GM12878 (cell line): ENCODE data around the gene PCED1B. TPM values are rescaled to one million over a fixed set of nuclear protein-coding genes. Genes with fewer than 3 reads are reported as not detected.
"Not testable (repeated sequence)": the region's sequence is repeated elsewhere in the genome, so short reads cannot be mapped to it uniquely, and the experiment has no call there.

Experiments
- ATAC-seq: fragments of 200-7000 bp; cut with Tn5 transposase; 3 replicates; pipeline ENCODE4 v1.9.1; 2020; ENCODE audit warnings: mild to moderate bottlenecking, moderate library complexity
- BruUV-seq: library from RNA; stranded (reverse); fragments of 400-500 nt; replicated peaks from 2 replicates; lab custom pipeline; 2021; lab: Mats Ljungman, UMichigan
- CTCF ChIA-PET: fragments of 300-600 bp; sonication (Branson Sonifier 250); formaldehyde crosslinking; extraction: SDS; loops from one replicate; lab custom pipeline; 2021; ENCODE audit warnings: inconsistent platforms; lab: Yijun Ruan, JAX
- POLR2A ChIA-PET: fragments of 350-600 bp; formaldehyde crosslinking; extraction: SDS; loops from one replicate; lab custom pipeline; 2021; ENCODE audit warnings: inconsistent platforms; lab: Charles Lee
- RAD21 ChIA-PET: fragments of 300-600 bp; sonication (Branson Sonifier 250); formaldehyde crosslinking; loops from one replicate; lab custom pipeline; 2023; ENCODE audit warnings: antibody characterized with exemption; ENCODE audit not compliant: unreplicated experiment; lab: Charles Lee
- SMC1A ChIA-PET: fragments of 300-600 bp; sonication (Branson Sonifier 250); formaldehyde crosslinking; loops from one replicate; lab custom pipeline; 2023; ENCODE audit not compliant: unreplicated experiment, uncharacterized antibody; lab: Charles Lee
- DNase-seq: peaks from one replicate; pipeline ENCODE4 v3.0.0-alpha.2; 2011; ENCODE audit warnings: low read depth, low spot score
- FAIRE-seq: peaks from 3 replicates; lab custom pipeline; 2011; peaks lifted over from hg19 to GRCh38; lab: Jason Lieb, UNC
- H2AFZ ChIP-seq: 2 replicates; pipeline ENCODE4 v1.6.0; 2011; ENCODE audit warnings: low read depth, low read length, control low read depth; ENCODE audit not compliant: control insufficient read depth
- H3K27ac ChIP-seq: 2 replicates; pipeline ENCODE4 v1.5.1; 2011; ENCODE audit warnings: control low read depth; ENCODE audit not compliant: control insufficient read depth, insufficient read depth
- H3K27me3 ChIP-seq, 2 experiments: replicated peaks in 1 of 2; 2 replicates each; pipeline versions ENCODE4 v1.6.0 to v1.6.1; 2011; ENCODE audit warnings: low read length in 1 of 2; ENCODE audit not compliant: control insufficient read depth in 2 of 2, insufficient read depth in 2 of 2
- H3K36me3 ChIP-seq, 2 experiments: 2 replicates each; pipeline ENCODE4 v1.5.1; 2011; ENCODE audit warnings: low read length in 1 of 2; ENCODE audit not compliant: control insufficient read depth in 2 of 2, insufficient read depth in 2 of 2
- H3K4me1 ChIP-seq: 2 replicates; pipeline ENCODE4 v1.6.1; 2011; ENCODE audit warnings: mild to moderate bottlenecking, low read length, moderate library complexity, mixed read lengths; ENCODE audit not compliant: control insufficient read depth, insufficient read depth
- H3K4me2 ChIP-seq: 2 replicates; pipeline ENCODE4 v1.6.0; 2011; ENCODE audit warnings: control low read depth; ENCODE audit not compliant: control insufficient read depth, insufficient read depth
- H3K4me3 ChIP-seq: fragments of 200-600 bp; sonication (generic); 2 replicates; pipeline ENCODE4 v1.5.1; 2016
- H3K79me2 ChIP-seq: 2 replicates; pipeline ENCODE4 v1.6.0; 2011; ENCODE audit warnings: low read length; ENCODE audit not compliant: control insufficient read depth, insufficient read depth
- H3K9ac ChIP-seq: 2 replicates; pipeline ENCODE4 v1.8.0; 2011; ENCODE audit warnings: low read length, control low read depth, mixed read lengths; ENCODE audit not compliant: control insufficient read depth, insufficient read depth
- H3K9me3 ChIP-seq: replicated peaks from 3 replicates; pipeline ENCODE4 v1.5.1; 2011; ENCODE audit warnings: mild to moderate bottlenecking, low read length; ENCODE audit not compliant: control insufficient read depth, insufficient read depth
- H4K20me1 ChIP-seq: 2 replicates; pipeline ENCODE4 v1.6.0; 2011; ENCODE audit not compliant: control insufficient read depth, insufficient read depth
- BCL11A ChIP-seq: IDR thresholded peaks from 2 replicates; pipeline ENCODE4 v1.6.1; 2011; ENCODE audit warnings: low read depth, low read length
- CBX5 ChIP-seq: sonication (generic); IDR thresholded peaks from 2 replicates; pipeline ENCODE4 v1.6.1; 2016; ENCODE audit warnings: low read depth, moderate library complexity, mild to moderate bottlenecking, inconsistent platforms
- ZNF207 ChIP-seq: fragments of 450-650 bp; IDR thresholded peaks from 2 replicates; pipeline ENCODE4 v1.6.1; 2014; ENCODE audit warnings: antibody characterized with exemption, mild to moderate bottlenecking, borderline replicate concordance
- WGBS: methylation state at CpG from one replicate; pipeline ENCODE4 v1.1.6; 2016; ENCODE audit warnings: low lambda C conversion rate; ENCODE audit not compliant: insufficient replicate concordance, insufficient coverage; ENCODE audit errors: missing lambda C conversion rate; 5-methylcytosine and 5-hydroxymethylcytosine counted together
- in situ Hi-C: fragments of 300-500 bp; cut with MboI; formaldehyde crosslinking; loops from 9 replicates; pipeline ENCODE4 v1.14.3; 2018; ENCODE audit warnings: mixed read lengths
- intact Hi-C: fragments of 100-400 bp; cut with micrococcal nuclease; formaldehyde crosslinking; loops from one replicate; pipeline ENCODE4 v1.14.2; 2022; ENCODE audit not compliant: unreplicated experiment
- polyA plus RNA-seq, 11 experiments: library from polyadenylated mRNA; depleted of rRNA in 4 of 11; unstranded in 6 of 11; stranded (reverse) in 5 of 11; fragments of >200 nt; fragmentation: Nextera tagmentation in 4 of 11; fragmentation: Illumina TruSeq in 1 of 11; extraction: Ambion mirVana in 4 of 11; extraction: Trizol in 1 of 11; gene quantifications; 1 replicate in 1 of 11; 2 replicates in 10 of 11; pipeline versions ENCODE4 v1.2.1 to v1.2.3, GENCODE V29; 2011 to 2016; ENCODE audit warnings: inconsistent platforms in 2 of 11, missing spikeins in 2 of 11, low read depth in 1 of 11
- total RNA-seq, 4 experiments: library from RNA; depleted of rRNA in 3 of 4; stranded (reverse); fragments of >200 nt in 3 of 4; fragmentation: Illumina TruSeq in 1 of 4; extraction: Trizol in 1 of 4; gene quantifications; 2 replicates each; pipeline versions ENCODE4 v1.2.1 to v1.2.3, GENCODE V29; 2013 to 2021
- TF ChIP-seq, protein P1 (sequence below): fragments of 450-650 bp; IDR thresholded peaks from 2 replicates; pipeline ENCODE4 v1.6.1; 2017; ENCODE audit warnings: low read depth, mild to moderate bottlenecking, moderate library complexity
- TF ChIP-seq, protein P2 (sequence below), 3 experiments: IDR thresholded peaks in 2 of 3; conservative IDR thresholded peaks in 1 of 3; 2 replicates each; pipeline ENCODE4 v1.5.1; 2011; ENCODE audit warnings: low read depth in 3 of 3, low read length in 3 of 3, mild to moderate bottlenecking in 3 of 3, control low read depth in 2 of 3, moderate library complexity in 2 of 3, inconsistent platforms in 1 of 3, mixed read lengths in 1 of 3; ENCODE audit not compliant: control insufficient read depth in 2 of 3, insufficient read depth in 1 of 3; ENCODE audit errors: extremely low read depth in 1 of 3
- TF ChIP-seq, protein P3 (sequence below): IDR thresholded peaks from 2 replicates; pipeline ENCODE4 v1.6.1; 2012; ENCODE audit warnings: low read depth, low read length, improper control_type of control experiment
- TF ChIP-seq, protein P4 (sequence below): fragments of 450-650 bp; formaldehyde crosslinking; IDR thresholded peaks from 2 replicates; pipeline ENCODE4 v1.5.0; 2022; ENCODE audit warnings: mild to moderate bottlenecking, missing genetic modification characterization
- TF ChIP-seq, protein P5 (sequence below): IDR thresholded peaks from 2 replicates; pipeline ENCODE4 v1.6.1; 2012; ENCODE audit warnings: low read length, inconsistent platforms

PCED1B gene
- total and polyA plus RNA-seq, 10 of the 15 experiments (the other 5 are each of a cell fraction or from before 2014, with no cell fraction given) = 0.80 to 8.8 (median 3.0) TPM

DNA sequence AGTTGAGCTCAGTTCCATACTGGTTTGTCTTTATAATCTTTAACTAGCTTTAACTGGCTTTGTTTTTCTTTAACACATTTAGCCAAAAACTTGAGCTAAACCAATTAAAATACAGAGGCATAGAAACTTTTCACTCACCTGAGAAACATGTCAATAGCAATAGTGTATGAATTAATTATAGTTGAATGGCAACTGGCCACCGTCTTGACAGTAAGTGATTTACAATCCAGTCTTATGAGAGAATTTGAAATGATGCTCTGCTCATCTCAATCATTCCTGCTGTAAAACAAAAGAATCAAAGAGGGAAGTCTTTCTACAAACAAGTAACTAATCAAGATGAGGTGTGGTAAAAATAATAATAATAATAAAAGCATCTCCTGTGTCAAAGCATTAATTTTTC lies 86.9 kb downstream of the PCED1B start:
- no peaks in the 10 kb centered on the region for H3K79me2 ChIP-seq
- TF ChIP-seq CBX5 = no peak
- TF ChIP-seq, protein P1, sequence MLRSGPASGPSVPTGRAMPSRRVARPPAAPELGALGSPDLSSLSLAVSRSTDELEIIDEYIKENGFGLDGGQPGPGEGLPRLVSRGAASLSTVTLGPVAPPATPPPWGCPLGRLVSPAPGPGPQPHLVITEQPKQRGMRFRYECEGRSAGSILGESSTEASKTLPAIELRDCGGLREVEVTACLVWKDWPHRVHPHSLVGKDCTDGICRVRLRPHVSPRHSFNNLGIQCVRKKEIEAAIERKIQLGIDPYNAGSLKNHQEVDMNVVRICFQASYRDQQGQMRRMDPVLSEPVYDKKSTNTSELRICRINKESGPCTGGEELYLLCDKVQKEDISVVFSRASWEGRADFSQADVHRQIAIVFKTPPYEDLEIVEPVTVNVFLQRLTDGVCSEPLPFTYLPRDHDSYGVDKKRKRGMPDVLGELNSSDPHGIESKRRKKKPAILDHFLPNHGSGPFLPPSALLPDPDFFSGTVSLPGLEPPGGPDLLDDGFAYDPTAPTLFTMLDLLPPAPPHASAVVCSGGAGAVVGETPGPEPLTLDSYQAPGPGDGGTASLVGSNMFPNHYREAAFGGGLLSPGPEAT = no peak
- TF ChIP-seq, protein P2, sequence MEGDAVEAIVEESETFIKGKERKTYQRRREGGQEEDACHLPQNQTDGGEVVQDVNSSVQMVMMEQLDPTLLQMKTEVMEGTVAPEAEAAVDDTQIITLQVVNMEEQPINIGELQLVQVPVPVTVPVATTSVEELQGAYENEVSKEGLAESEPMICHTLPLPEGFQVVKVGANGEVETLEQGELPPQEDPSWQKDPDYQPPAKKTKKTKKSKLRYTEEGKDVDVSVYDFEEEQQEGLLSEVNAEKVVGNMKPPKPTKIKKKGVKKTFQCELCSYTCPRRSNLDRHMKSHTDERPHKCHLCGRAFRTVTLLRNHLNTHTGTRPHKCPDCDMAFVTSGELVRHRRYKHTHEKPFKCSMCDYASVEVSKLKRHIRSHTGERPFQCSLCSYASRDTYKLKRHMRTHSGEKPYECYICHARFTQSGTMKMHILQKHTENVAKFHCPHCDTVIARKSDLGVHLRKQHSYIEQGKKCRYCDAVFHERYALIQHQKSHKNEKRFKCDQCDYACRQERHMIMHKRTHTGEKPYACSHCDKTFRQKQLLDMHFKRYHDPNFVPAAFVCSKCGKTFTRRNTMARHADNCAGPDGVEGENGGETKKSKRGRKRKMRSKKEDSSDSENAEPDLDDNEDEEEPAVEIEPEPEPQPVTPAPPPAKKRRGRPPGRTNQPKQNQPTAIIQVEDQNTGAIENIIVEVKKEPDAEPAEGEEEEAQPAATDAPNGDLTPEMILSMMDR (IDR thresholded peaks at IDR 0.05 in 2 of 3, conservative IDR thresholded peaks at IDR 0.05 in 1 of 3; ENCODE audit: control insufficient read depth in 2 of 3, extremely low read depth in 1 of 3, insufficient read depth in 1 of 3, low read depth in 3 of 3, low read length in 3 of 3) = no peak
- no peak for TF ChIP-seq BCL11A
- TF ChIP-seq, protein P3, sequence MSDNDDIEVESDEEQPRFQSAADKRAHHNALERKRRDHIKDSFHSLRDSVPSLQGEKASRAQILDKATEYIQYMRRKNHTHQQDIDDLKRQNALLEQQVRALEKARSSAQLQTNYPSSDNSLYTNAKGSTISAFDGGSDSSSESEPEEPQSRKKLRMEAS = no peak
- TF ChIP-seq, protein P4, sequence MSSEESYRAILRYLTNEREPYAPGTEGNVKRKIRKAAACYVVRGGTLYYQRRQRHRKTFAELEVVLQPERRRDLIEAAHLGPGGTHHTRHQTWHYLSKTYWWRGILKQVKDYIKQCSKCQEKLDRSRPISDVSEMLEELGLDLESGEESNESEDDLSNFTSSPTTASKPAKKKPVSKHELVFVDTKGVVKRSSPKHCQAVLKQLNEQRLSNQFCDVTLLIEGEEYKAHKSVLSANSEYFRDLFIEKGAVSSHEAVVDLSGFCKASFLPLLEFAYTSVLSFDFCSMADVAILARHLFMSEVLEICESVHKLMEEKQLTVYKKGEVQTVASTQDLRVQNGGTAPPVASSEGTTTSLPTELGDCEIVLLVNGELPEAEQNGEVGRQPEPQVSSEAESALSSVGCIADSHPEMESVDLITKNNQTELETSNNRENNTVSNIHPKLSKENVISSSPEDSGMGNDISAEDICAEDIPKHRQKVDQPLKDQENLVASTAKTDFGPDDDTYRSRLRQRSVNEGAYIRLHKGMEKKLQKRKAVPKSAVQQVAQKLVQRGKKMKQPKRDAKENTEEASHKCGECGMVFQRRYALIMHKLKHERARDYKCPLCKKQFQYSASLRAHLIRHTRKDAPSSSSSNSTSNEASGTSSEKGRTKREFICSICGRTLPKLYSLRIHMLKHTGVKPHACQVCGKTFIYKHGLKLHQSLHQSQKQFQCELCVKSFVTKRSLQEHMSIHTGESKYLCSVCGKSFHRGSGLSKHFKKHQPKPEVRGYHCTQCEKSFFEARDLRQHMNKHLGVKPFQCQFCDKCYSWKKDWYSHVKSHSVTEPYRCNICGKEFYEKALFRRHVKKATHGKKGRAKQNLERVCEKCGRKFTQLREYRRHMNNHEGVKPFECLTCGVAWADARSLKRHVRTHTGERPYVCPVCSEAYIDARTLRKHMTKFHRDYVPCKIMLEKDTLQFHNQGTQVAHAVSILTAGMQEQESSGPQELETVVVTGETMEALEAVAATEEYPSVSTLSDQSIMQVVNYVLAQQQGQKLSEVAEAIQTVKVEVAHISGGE (CRISPR knock-in tag) = no peak
- TF ChIP-seq, protein P5, sequence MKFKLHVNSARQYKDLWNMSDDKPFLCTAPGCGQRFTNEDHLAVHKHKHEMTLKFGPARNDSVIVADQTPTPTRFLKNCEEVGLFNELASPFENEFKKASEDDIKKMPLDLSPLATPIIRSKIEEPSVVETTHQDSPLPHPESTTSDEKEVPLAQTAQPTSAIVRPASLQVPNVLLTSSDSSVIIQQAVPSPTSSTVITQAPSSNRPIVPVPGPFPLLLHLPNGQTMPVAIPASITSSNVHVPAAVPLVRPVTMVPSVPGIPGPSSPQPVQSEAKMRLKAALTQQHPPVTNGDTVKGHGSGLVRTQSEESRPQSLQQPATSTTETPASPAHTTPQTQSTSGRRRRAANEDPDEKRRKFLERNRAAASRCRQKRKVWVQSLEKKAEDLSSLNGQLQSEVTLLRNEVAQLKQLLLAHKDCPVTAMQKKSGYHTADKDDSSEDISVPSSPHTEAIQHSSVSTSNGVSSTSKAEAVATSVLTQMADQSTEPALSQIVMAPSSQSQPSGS = no peak
- no peak for TF ChIP-seq ZNF207
- no peak overlapping the region for H3K4me2 ChIP-seq
- no TSS peak for BruUV-seq
- H3K27ac ChIP-seq = no peak overlapping the region
- no peak for ATAC-seq
- RAD21 ChIA-PET = no interaction called here
- POLR2A ChIA-PET = no interaction called here
- WGBS = 0% methylated on average over 1 of the region's 1 CpG
- no peaks in the 10 kb centered on the region for H3K36me3 ChIP-seq
- H3K9ac ChIP-seq = no peak overlapping the region
- no peak overlapping the region for H2AFZ ChIP-seq
- H3K4me3 ChIP-seq = no peak overlapping the region
- CTCF ChIA-PET = interaction anchor here (0.6 to 1.2 kb wide), 4 partner anchors 9 to 296 kb away, joined by 3 read pairs; no protein-coding TSS in a partner anchor
- no peak for DNase-seq
- intact Hi-C loops (no loop called here), in situ Hi-C loops (no loop called here)
- H4K20me1 ChIP-seq = no peaks in the 10 kb centered on the region
- H3K9me3 ChIP-seq = no peaks in the 10 kb centered on the region
- SMC1A ChIA-PET = interaction anchor here (0.6 to 1.3 kb wide), 3 partner anchors 11 to 231 kb away, joined by 3 to 4 read pairs (median 4); no protein-coding TSS in a partner anchor
- no peaks in the 10 kb centered on the region for H3K4me1 ChIP-seq
- no peak for FAIRE-seq
- H3K27me3 ChIP-seq = no peaks in the 10 kb centered on the region

DNA sequence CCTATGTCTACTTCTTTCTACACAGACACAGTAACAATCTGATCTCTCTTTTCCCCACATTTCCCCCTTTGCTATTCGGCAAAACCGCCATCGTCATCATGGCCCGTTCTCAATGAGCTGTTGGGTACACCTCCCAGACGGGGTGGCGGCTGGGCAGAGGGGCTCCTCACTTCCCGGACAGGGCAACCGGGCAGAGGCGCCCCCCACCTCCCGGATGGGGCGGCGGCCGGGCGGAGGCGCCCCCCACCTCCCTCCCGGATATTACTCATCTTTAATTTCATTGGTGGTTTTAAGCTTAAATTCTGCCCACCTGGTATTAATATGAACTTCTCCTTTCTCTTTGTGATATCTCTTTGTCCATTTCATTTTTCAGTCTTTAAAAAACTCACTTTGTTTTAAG lies 90.9 kb downstream of the PCED1B start:
- H3K36me3 ChIP-seq, H3K4me2 ChIP-seq, H3K4me3 ChIP-seq, FAIRE-seq, H3K27me3 ChIP-seq, H4K20me1 ChIP-seq, in situ Hi-C loops, CTCF ChIA-PET, H3K27ac ChIP-seq, H3K9ac ChIP-seq, intact Hi-C loops, DNase-seq, H2AFZ ChIP-seq, H3K4me1 ChIP-seq, RAD21 ChIA-PET, ATAC-seq, H3K9me3 ChIP-seq, POLR2A ChIA-PET, H3K79me2 ChIP-seq, BruUV-seq, SMC1A ChIA-PET: not testable (repeated sequence)
- WGBS = 76% methylated on average over 12 of the region's 16 CpGs
